22Rv1 (cell line): ENCODE results near the gene IRAK2.

ENCODE experiments used
- H3K27ac ChIP-seq: fragments of 450-650 bp; 2 replicates; pipeline ENCODE4 v1.5.1; 2017
- CTCF ChIP-seq: fragments of 450-650 bp; IDR thresholded peaks from 2 replicates; pipeline ENCODE4 v1.5.1; 2017; ENCODE audit warnings: mild to moderate bottlenecking
- ZFX ChIP-seq: fragments of 450-650 bp; IDR thresholded peaks from 2 replicates; pipeline ENCODE4 v1.6.1; 2017; ENCODE audit warnings: antibody characterized with exemption, borderline replicate concordance

Gene IRAK2

GRCh38 chr3:10280571-10280970 is 115.9 kb downstream of the IRAK2 start:
- no peak overlapping the region for H3K27ac ChIP-seq
- TF ChIP-seq CTCF (no peak), ZFX (no peak)

- H3K27ac ChIP-seq = no peak overlapping the region
- TF ChIP-seq CTCF (no peak), ZFX (no peak)
Observed at GRCh38 chr3:10281951-10282350, 117.2 kb downstream of the IRAK2 start.

- TF ChIP-seq CTCF (no peak), ZFX (no peak)
- no peak overlapping the region for H3K27ac ChIP-seq
Observed at GRCh38 chr3:10283638-10284037, 118.9 kb downstream of the IRAK2 start.

GRCh38 chr3:10284496-10284895 is 119.8 kb downstream of the IRAK2 start:
- no peak for TF ChIP-seq ZFX
- no peak for TF ChIP-seq CTCF
- no peak overlapping the region for H3K27ac ChIP-seq

- TF ChIP-seq CTCF = no peak
- H3K27ac ChIP-seq = peak overlapping the region; percentile 33; the same call in 1 of the 2 replicates
Observed at GRCh38 chr3:10285272-10286132, 120.8 kb downstream of the IRAK2 start.

- peak overlapping the region; percentile 33 for H3K27ac ChIP-seq
- TF ChIP-seq CTCF (no peak), ZFX (no peak)
Observed at GRCh38 chr3:10286133-10286524, 121.4 kb downstream of the IRAK2 start.

GRCh38 chr3:10286596-10287295 is 122.0 kb downstream of the IRAK2 start:
- no peak for TF ChIP-seq CTCF
- TF ChIP-seq ZFX = no peak
- H3K27ac ChIP-seq = peak overlapping the region; percentile 33
